Activated T-helper 17 cell treated with anti-CD3 and anti-CD28 coated beads, Interleukin-2, amount 50 U/mL, for 72 hours (primary cell): ENCODE results near the gene ZBTB47. TPM values are rescaled to one million over a fixed set of nuclear protein-coding genes. Genes with fewer than 3 reads are reported as not detected.

Source experiments
- ATAC-seq: fragments of 150-1000 bp; cut with Tn5 transposase; replicated peaks from 2 replicates; pipeline ENCODE4 v1.10.0; 2021; ENCODE audit warnings: mild to moderate bottlenecking, moderate library complexity
- H3K27ac Mint-ChIP-seq: one replicate; pipeline ENCODE4 v1.8.0; 2022; ENCODE audit warnings: mixed read lengths
- H3K27me3 Mint-ChIP-seq: one replicate; pipeline ENCODE4 v1.8.0; 2022; ENCODE audit warnings: mixed read lengths
- H3K36me3 Mint-ChIP-seq: one replicate; pipeline ENCODE4 v1.8.0; 2022; ENCODE audit warnings: low read depth, mild to moderate bottlenecking, mixed read lengths
- H3K4me1 Mint-ChIP-seq: one replicate; pipeline ENCODE4 v1.8.0; 2022; ENCODE audit warnings: mixed read lengths
- H3K4me3 Mint-ChIP-seq: one replicate; pipeline ENCODE4 v1.8.0; 2022; ENCODE audit warnings: mild to moderate bottlenecking, mixed read lengths
- H3K9me3 Mint-ChIP-seq: one replicate; pipeline ENCODE4 v1.8.0; 2022; ENCODE audit warnings: mixed read lengths
- total RNA-seq, 2 donors: library from RNA; stranded (reverse); gene quantifications; one replicate each; pipeline ENCODE4 v1.2.3, GENCODE V29; 2022

ZBTB47 gene
- total RNA-seq, 2 donors from 2014 or later, result 0.19 to 1.2 TPM

GRCh38 chr3:42640771-42641370, 12.6 kb upstream of the ZBTB47 start:
- H3K36me3 Mint-ChIP-seq, result peaks cover 42% of the 10 kb centered on the region
- no peaks in the 10 kb centered on the region for H3K27me3 Mint-ChIP-seq
- H3K4me1 Mint-ChIP-seq, result peaks cover 10% of the 10 kb centered on the region
- H3K27ac Mint-ChIP-seq, result peak overlapping the region; percentile 78
- no peaks in the 10 kb centered on the region for H3K9me3 Mint-ChIP-seq
- no peak overlapping the region for H3K4me3 Mint-ChIP-seq
- no peak for ATAC-seq

- peaks cover 66% of the 10 kb centered on the region for H3K36me3 Mint-ChIP-seq
- peaks cover 5% of the 10 kb centered on the region for H3K4me1 Mint-ChIP-seq
- no peak for ATAC-seq
- peak overlapping the region; percentile 20 for H3K27ac Mint-ChIP-seq
- no peaks in the 10 kb centered on the region for H3K27me3 Mint-ChIP-seq
- no peaks in the 10 kb centered on the region for H3K9me3 Mint-ChIP-seq
- H3K4me3 Mint-ChIP-seq, result no peak overlapping the region
Observed at GRCh38 chr3:42647821-42648459, 5.6 kb upstream of the ZBTB47 start.

GRCh38 chr3:42649006-42649405, 4.5 kb upstream of the ZBTB47 start:
- peaks cover 55% of the 10 kb centered on the region for H3K36me3 Mint-ChIP-seq
- no peak for ATAC-seq
- peaks cover 5% of the 10 kb centered on the region for H3K4me1 Mint-ChIP-seq
- H3K9me3 Mint-ChIP-seq, result no peaks in the 10 kb centered on the region
- peak overlapping the region; percentile 62 for H3K27ac Mint-ChIP-seq
- no peaks in the 10 kb centered on the region for H3K27me3 Mint-ChIP-seq
- H3K4me3 Mint-ChIP-seq, result no peak overlapping the region

- Mint-ChIP-seq H3K27me3 (no peaks in the 10 kb centered on the region), H3K9me3 (no peaks in the 10 kb centered on the region), H3K36me3 (peaks cover 48% of the 10 kb centered on the region), H3K4me3 (no peak overlapping the region), H3K27ac (peak overlapping the region; percentile 62), H3K4me1 (peaks cover 5% of the 10 kb centered on the region)
- no peak for ATAC-seq
Observed at GRCh38 chr3:42649783-42650182, 3.7 kb upstream of the ZBTB47 start.

GRCh38 chr3:42651248-42652091, 2.0 kb upstream of the ZBTB47 start:
- H3K27ac Mint-ChIP-seq, result peak overlapping the region; percentile 21
- peaks cover 31% of the 10 kb centered on the region for H3K36me3 Mint-ChIP-seq
- no peaks in the 10 kb centered on the region for H3K9me3 Mint-ChIP-seq
- H3K4me3 Mint-ChIP-seq, result no peak overlapping the region
- no peaks in the 10 kb centered on the region for H3K27me3 Mint-ChIP-seq
- no peak for ATAC-seq
- peaks cover 5% of the 10 kb centered on the region for H3K4me1 Mint-ChIP-seq

- no peak for ATAC-seq
- no peaks in the 10 kb centered on the region for H3K27me3 Mint-ChIP-seq
- H3K4me3 Mint-ChIP-seq, result peak overlapping the region; percentile 81
- peaks cover 5% of the 10 kb centered on the region for H3K4me1 Mint-ChIP-seq
- peak overlapping the region; percentile 21 for H3K27ac Mint-ChIP-seq
- peaks cover 23% of the 10 kb centered on the region for H3K36me3 Mint-ChIP-seq
- H3K9me3 Mint-ChIP-seq, result no peaks in the 10 kb centered on the region
Observed at GRCh38 chr3:42652251-42652610, 1.3 kb upstream of the ZBTB47 start.

- H3K4me3 Mint-ChIP-seq, result peak overlapping the region; percentile 81
- H3K4me1 Mint-ChIP-seq, result peaks cover 5% of the 10 kb centered on the region
- no peaks in the 10 kb centered on the region for H3K9me3 Mint-ChIP-seq
- peaks cover 18% of the 10 kb centered on the region for H3K36me3 Mint-ChIP-seq
- H3K27ac Mint-ChIP-seq, result peak overlapping the region; percentile 21
- no peaks in the 10 kb centered on the region for H3K27me3 Mint-ChIP-seq
- peak; percentile 56 for ATAC-seq
Observed at GRCh38 chr3:42652611-42653302, 740 bp upstream of the ZBTB47 start.

GRCh38 chr3:42653303-42653559, 266 bp upstream of the ZBTB47 start:
- no peak for ATAC-seq
- peak overlapping the region; percentile 77 for H3K27ac Mint-ChIP-seq
- H3K4me3 Mint-ChIP-seq, result peak overlapping the region; percentile 81
- no peaks in the 10 kb centered on the region for H3K27me3 Mint-ChIP-seq
- H3K4me1 Mint-ChIP-seq, result peaks cover 5% of the 10 kb centered on the region
- peaks cover 13% of the 10 kb centered on the region for H3K36me3 Mint-ChIP-seq
- H3K9me3 Mint-ChIP-seq, result no peaks in the 10 kb centered on the region

- Mint-ChIP-seq H3K27me3 (no peaks in the 10 kb centered on the region), H3K27ac (no peak overlapping the region), H3K36me3 (peaks cover 2% of the 10 kb centered on the region), H3K4me1 (peaks cover 5% of the 10 kb centered on the region), H3K4me3 (peak overlapping the region; percentile 81), H3K9me3 (no peaks in the 10 kb centered on the region)
- ATAC-seq, result peak; percentile 61
Observed at GRCh38 chr3:42654331-42655201, 1.1 kb downstream of the ZBTB47 start.

- no peak for ATAC-seq
- Mint-ChIP-seq H3K9me3 (no peaks in the 10 kb centered on the region), H3K36me3 (no peaks in the 10 kb centered on the region), H3K4me3 (peak overlapping the region; percentile 46), H3K27me3 (no peaks in the 10 kb centered on the region), H3K4me1 (peaks cover 5% of the 10 kb centered on the region), H3K27ac (no peak overlapping the region)
Observed at GRCh38 chr3:42655331-42655888, 1.9 kb downstream of the ZBTB47 start.

- Mint-ChIP-seq H3K4me3 (no peak overlapping the region), H3K27ac (no peak overlapping the region), H3K36me3 (no peaks in the 10 kb centered on the region), H3K4me1 (peaks cover 5% of the 10 kb centered on the region), H3K9me3 (no peaks in the 10 kb centered on the region), H3K27me3 (no peaks in the 10 kb centered on the region)
- no peak for ATAC-seq
Observed at GRCh38 chr3:42655980-42656679, 2.6 kb downstream of the ZBTB47 start.

- Mint-ChIP-seq H3K27me3 (no peaks in the 10 kb centered on the region), H3K4me3 (no peak overlapping the region)
Observed at GRCh38 chr3:42656680-42657610, 3.4 kb downstream of the ZBTB47 start.

More at GRCh38 chr3:42656680-42657610, 3.4 kb downstream of the ZBTB47 start:
- Mint-ChIP-seq H3K36me3 (no peaks in the 10 kb centered on the region), H3K27ac (peak overlapping the region; percentile 17), H3K4me1 (no peaks in the 10 kb centered on the region), H3K9me3 (no peaks in the 10 kb centered on the region)
- no peak for ATAC-seq
